OCI-LY1 (cell line): ENCODE data around the gene CCDC91.

ENCODE experiments used
- H2AFZ ChIP-seq: fragments of 200-600 bp; sonication (generic), shearing (Covaris generic); 2 replicates; pipeline ENCODE4 v1.6.0; 2014; ENCODE audit warnings: antibody characterized with exemption, mild to moderate bottlenecking, low read length
- H3F3A ChIP-seq: fragments of 200-600 bp; sonication (generic), shearing (Covaris generic); 2 replicates; pipeline ENCODE4 v1.6.0; 2014; ENCODE audit warnings: mild to moderate bottlenecking, antibody characterized with exemption, low read length, moderate library complexity; ENCODE audit not compliant: insufficient read depth
- H3K27ac ChIP-seq: fragments of 200-600 bp; sonication (generic); 2 replicates; pipeline ENCODE4 v1.5.1; 2014; ENCODE audit warnings: low read length, mixed run types, mild to moderate bottlenecking, low read depth; ENCODE audit not compliant: poor library complexity, severe bottlenecking
- H3K27me3 ChIP-seq: fragments of 200-600 bp; sonication (generic); 2 replicates; pipeline ENCODE4 v1.6.0; 2014; ENCODE audit warnings: antibody characterized with exemption, mild to moderate bottlenecking, low read length, moderate library complexity; ENCODE audit not compliant: insufficient read depth
- H3K36me3 ChIP-seq: fragments of 200-600 bp; sonication (generic); 2 replicates; pipeline ENCODE4 v1.6.1; 2014; ENCODE audit warnings: mild to moderate bottlenecking, antibody characterized with exemption, low read length, moderate library complexity, mixed read lengths; ENCODE audit not compliant: insufficient read depth
- H3K4me1 ChIP-seq: fragments of 200-600 bp; sonication (generic); 2 replicates; pipeline ENCODE4 v1.5.1; 2014; ENCODE audit warnings: mild to moderate bottlenecking, low read length, moderate library complexity; ENCODE audit not compliant: insufficient read depth, severe bottlenecking
- H3K4me2 ChIP-seq: fragments of 200-600 bp; sonication (generic), shearing (Covaris generic); 2 replicates; pipeline ENCODE4 v1.6.1; 2014; ENCODE audit warnings: low read length
- H3K4me3 ChIP-seq: fragments of 200-600 bp; sonication (generic); 2 replicates; pipeline ENCODE4 v1.5.1; 2014; ENCODE audit warnings: low read length, low read depth, mild to moderate bottlenecking, mixed read lengths; ENCODE audit not compliant: poor library complexity, severe bottlenecking
- H3K79me2 ChIP-seq: fragments of 200-600 bp; shearing (Covaris generic); 2 replicates; pipeline ENCODE4 v1.6.1; 2016; ENCODE audit warnings: mixed run types, low read length, mixed read lengths; ENCODE audit not compliant: insufficient read depth
- H3K9ac ChIP-seq: fragments of 200-600 bp; sonication (generic), shearing (Covaris generic); 2 replicates; pipeline ENCODE4 v1.6.1; 2014; ENCODE audit warnings: mild to moderate bottlenecking, low read length, mixed read lengths
- H3K9me2 ChIP-seq: fragments of 200-600 bp; sonication (generic), shearing (Covaris generic); 2 replicates; pipeline ENCODE4 v1.6.1; 2014; ENCODE audit warnings: low read depth, mild to moderate bottlenecking, low read length, mixed read lengths
- H3K9me3 ChIP-seq: fragments of 200-600 bp; shearing (Covaris generic); 2 replicates; pipeline ENCODE4 v1.6.1; 2014; ENCODE audit warnings: low read length, mixed read lengths
- H4K20me1 ChIP-seq: fragments of 200-600 bp; sonication (generic), shearing (Covaris generic); 2 replicates; pipeline ENCODE4 v1.6.0; 2016; ENCODE audit warnings: mild to moderate bottlenecking, low read length; ENCODE audit not compliant: insufficient read depth
- EZH2 ChIP-seq: fragments of 200-600 bp; sonication (generic), shearing (Covaris generic); IDR thresholded peaks from 2 replicates; pipeline ENCODE4 v1.8.0; 2017; ENCODE audit warnings: borderline replicate concordance, mixed run types, mild to moderate bottlenecking, antibody characterized with exemption, low read length, moderate library complexity, mixed read lengths
- TF ChIP-seq, protein P1 (sequence below): fragments of 200-600 bp; sonication (generic), shearing (Covaris generic); IDR thresholded peaks from 2 replicates; pipeline ENCODE4 v1.5.1; 2017; ENCODE audit warnings: mild to moderate bottlenecking, antibody characterized with exemption, low read length, moderate library complexity, mixed read lengths

The CCDC91 gene

DNA sequence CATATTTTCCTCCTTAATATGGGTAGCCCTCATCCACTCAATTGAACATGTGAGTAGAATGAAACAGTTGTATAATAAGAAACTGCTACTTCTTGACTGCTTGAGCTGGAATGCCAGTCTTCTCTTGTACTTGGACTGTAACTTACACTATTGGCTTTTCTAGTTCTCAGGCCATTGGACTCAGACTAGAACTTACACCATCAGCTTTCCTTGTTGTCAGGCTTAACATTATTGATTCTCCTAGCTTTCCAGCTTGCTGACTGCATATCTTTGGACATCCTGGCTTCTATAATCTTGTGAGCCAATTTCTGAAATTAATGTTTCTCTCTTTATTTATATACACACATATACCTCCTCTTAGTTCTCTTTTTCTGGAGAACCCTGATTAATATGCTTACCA is 24.8 kb downstream of the CCDC91 start:
- no peak for TF ChIP-seq EZH2
- TF ChIP-seq, protein P1, sequence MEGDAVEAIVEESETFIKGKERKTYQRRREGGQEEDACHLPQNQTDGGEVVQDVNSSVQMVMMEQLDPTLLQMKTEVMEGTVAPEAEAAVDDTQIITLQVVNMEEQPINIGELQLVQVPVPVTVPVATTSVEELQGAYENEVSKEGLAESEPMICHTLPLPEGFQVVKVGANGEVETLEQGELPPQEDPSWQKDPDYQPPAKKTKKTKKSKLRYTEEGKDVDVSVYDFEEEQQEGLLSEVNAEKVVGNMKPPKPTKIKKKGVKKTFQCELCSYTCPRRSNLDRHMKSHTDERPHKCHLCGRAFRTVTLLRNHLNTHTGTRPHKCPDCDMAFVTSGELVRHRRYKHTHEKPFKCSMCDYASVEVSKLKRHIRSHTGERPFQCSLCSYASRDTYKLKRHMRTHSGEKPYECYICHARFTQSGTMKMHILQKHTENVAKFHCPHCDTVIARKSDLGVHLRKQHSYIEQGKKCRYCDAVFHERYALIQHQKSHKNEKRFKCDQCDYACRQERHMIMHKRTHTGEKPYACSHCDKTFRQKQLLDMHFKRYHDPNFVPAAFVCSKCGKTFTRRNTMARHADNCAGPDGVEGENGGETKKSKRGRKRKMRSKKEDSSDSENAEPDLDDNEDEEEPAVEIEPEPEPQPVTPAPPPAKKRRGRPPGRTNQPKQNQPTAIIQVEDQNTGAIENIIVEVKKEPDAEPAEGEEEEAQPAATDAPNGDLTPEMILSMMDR, result no peak
- no peak overlapping the region for H3K4me2 ChIP-seq
- H2AFZ ChIP-seq, result no peak overlapping the region
- H3K27me3 ChIP-seq, result no peaks in the 10 kb centered on the region
- H3K9ac ChIP-seq, result no peak overlapping the region
- H3F3A ChIP-seq, result no peaks in the 10 kb centered on the region
- no peaks in the 10 kb centered on the region for H3K4me1 ChIP-seq
- H3K36me3 ChIP-seq, result peaks cover 8% of the 10 kb centered on the region; the same call in 1 of the 2 replicates
- H3K9me2 ChIP-seq, result no peaks in the 10 kb centered on the region
- no peak overlapping the region for H3K4me3 ChIP-seq
- H3K9me3 ChIP-seq, result peaks cover 5% of the 10 kb centered on the region; the same call in 1 of the 2 replicates
- no peaks in the 10 kb centered on the region for H4K20me1 ChIP-seq
- H3K79me2 ChIP-seq, result no peaks in the 10 kb centered on the region; the same call in 1 of the 2 replicates
- no peak overlapping the region for H3K27ac ChIP-seq

DNA sequence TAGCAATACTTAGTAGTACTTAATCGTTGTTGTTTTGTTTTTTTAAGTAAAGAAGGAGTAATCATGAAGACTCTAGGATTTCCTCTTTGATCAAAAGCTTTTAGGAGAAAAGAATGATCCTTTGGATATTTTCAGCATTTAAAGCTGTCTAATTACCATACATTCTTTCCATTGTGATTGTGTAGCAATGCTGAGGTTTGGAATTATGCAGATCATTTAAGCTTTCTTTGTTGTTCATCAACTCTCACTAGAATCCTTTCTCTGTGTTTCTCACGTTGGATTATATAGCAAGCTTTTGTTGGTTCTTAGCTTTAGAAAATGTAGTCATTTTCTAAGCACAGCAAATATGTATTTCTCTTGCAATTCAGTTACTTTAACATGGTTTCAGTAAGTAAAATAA is 25.8 kb downstream of the CCDC91 start:
- no peaks in the 10 kb centered on the region for H3K27me3 ChIP-seq
- H3K9me3 ChIP-seq, result peaks cover 5% of the 10 kb centered on the region; the same call in 1 of the 2 replicates
- H3K27ac ChIP-seq, result no peak overlapping the region
- H3K9me2 ChIP-seq, result no peaks in the 10 kb centered on the region
- H3K4me2 ChIP-seq, result no peak overlapping the region
- TF ChIP-seq, protein P1, result no peak
- no peak for TF ChIP-seq EZH2
- H3K9ac ChIP-seq, result no peak overlapping the region
- H3K36me3 ChIP-seq, result peaks cover 4% of the 10 kb centered on the region; the same call in 1 of the 2 replicates
- H3F3A ChIP-seq, result no peaks in the 10 kb centered on the region; the same call in 1 of the 2 replicates
- H4K20me1 ChIP-seq, result no peaks in the 10 kb centered on the region
- H3K79me2 ChIP-seq, result peaks cover 2% of the 10 kb centered on the region; the same call in 1 of the 2 replicates
- H3K4me3 ChIP-seq, result no peak overlapping the region
- H3K4me1 ChIP-seq, result no peaks in the 10 kb centered on the region
- no peak overlapping the region for H2AFZ ChIP-seq

DNA sequence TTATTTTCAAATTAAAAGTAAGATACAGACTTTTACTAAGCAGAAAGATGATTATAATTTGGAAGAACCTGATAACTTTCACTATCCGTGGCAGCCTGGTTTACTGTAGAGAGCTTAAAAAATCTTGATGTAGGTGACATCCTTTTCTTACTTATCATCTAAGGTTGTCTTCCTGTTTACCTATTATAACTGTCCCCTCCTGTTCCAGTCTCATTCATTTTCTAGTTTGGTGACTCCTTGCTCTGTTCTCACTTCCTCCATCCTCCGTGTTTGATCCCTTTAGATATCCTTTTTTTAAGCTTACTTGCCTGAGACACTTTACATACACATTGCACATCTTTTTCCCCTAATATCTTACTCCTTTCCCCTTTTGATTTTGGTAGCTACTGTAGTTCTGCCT is 27.5 kb downstream of the CCDC91 start:
- H3K9ac ChIP-seq, result no peak overlapping the region
- no peaks in the 10 kb centered on the region for H3K9me2 ChIP-seq
- H3K4me1 ChIP-seq, result no peaks in the 10 kb centered on the region
- no peaks in the 10 kb centered on the region for H3K27me3 ChIP-seq
- no peak overlapping the region for H3K4me3 ChIP-seq
- no peaks in the 10 kb centered on the region for H3K36me3 ChIP-seq
- no peaks in the 10 kb centered on the region for H4K20me1 ChIP-seq
- peaks cover 15% of the 10 kb centered on the region for H3K79me2 ChIP-seq
- TF ChIP-seq EZH2, result no peak
- TF ChIP-seq, protein P1, result no peak
- no peak overlapping the region for H3K27ac ChIP-seq
- H3K9me3 ChIP-seq, result peaks cover 5% of the 10 kb centered on the region; the same call in 1 of the 2 replicates
- no peaks in the 10 kb centered on the region; the same call in 1 of the 2 replicates for H3F3A ChIP-seq
- H3K4me2 ChIP-seq, result no peak overlapping the region
- no peak overlapping the region for H2AFZ ChIP-seq
